Neural cell (in vitro differentiated cells): ENCODE results near the gene SKI.

ENCODE experiments used
- EP300 ChIP-seq: fragments of 450-650 bp; conservative IDR thresholded peaks from 2 replicates; pipeline ENCODE4 v1.6.1; 2014; ENCODE audit warnings: antibody characterized with exemption, mild to moderate bottlenecking, moderate library complexity; ENCODE audit not compliant: poor library complexity, severe bottlenecking
- EZH2 ChIP-seq: fragments of 200-600, 300-800 bp; shearing (Covaris generic), sonication (generic); IDR thresholded peaks from 2 replicates; pipeline ENCODE4 v1.6.1; 2014; ENCODE audit warnings: antibody characterized with exemption, low read length, borderline replicate concordance, mild to moderate bottlenecking; ENCODE audit not compliant: insufficient read depth, poor library complexity, severe bottlenecking
- MXI1 ChIP-seq: fragments of 450-650 bp; conservative IDR thresholded peaks from 2 replicates; pipeline ENCODE4 v1.6.1; 2014; ENCODE audit warnings: antibody characterized with exemption, mild to moderate bottlenecking; ENCODE audit not compliant: poor library complexity, severe bottlenecking
- POLR2AphosphoS5 ChIP-seq: IDR thresholded peaks from 2 replicates; pipeline ENCODE4 v1.6.1; 2012
- RAD21 ChIP-seq: fragments of 450-650 bp; conservative IDR thresholded peaks from 2 replicates; pipeline ENCODE4 v1.6.1; 2014; ENCODE audit warnings: antibody characterized with exemption, mild to moderate bottlenecking, moderate library complexity
- SMC3 ChIP-seq: fragments of 450-650 bp; conservative IDR thresholded peaks from 2 replicates; pipeline ENCODE4 v1.6.1; 2014; ENCODE audit warnings: antibody characterized with exemption, mild to moderate bottlenecking, moderate library complexity; ENCODE audit not compliant: poor library complexity
- TAF1 ChIP-seq: IDR thresholded peaks from 2 replicates; pipeline ENCODE4 v1.6.1; 2012; ENCODE audit warnings: low read depth
- TF ChIP-seq, protein P1 (sequence below): fragments of 450-650 bp; IDR thresholded peaks from 2 replicates; pipeline ENCODE4 v1.5.1; 2014; ENCODE audit warnings: antibody characterized with exemption, mild to moderate bottlenecking, moderate library complexity; ENCODE audit not compliant: poor library complexity, severe bottlenecking
- TF ChIP-seq, protein P2 (sequence below): IDR thresholded peaks from 2 replicates; pipeline ENCODE4 v1.6.1; 2012; ENCODE audit warnings: borderline replicate concordance

DNA sequence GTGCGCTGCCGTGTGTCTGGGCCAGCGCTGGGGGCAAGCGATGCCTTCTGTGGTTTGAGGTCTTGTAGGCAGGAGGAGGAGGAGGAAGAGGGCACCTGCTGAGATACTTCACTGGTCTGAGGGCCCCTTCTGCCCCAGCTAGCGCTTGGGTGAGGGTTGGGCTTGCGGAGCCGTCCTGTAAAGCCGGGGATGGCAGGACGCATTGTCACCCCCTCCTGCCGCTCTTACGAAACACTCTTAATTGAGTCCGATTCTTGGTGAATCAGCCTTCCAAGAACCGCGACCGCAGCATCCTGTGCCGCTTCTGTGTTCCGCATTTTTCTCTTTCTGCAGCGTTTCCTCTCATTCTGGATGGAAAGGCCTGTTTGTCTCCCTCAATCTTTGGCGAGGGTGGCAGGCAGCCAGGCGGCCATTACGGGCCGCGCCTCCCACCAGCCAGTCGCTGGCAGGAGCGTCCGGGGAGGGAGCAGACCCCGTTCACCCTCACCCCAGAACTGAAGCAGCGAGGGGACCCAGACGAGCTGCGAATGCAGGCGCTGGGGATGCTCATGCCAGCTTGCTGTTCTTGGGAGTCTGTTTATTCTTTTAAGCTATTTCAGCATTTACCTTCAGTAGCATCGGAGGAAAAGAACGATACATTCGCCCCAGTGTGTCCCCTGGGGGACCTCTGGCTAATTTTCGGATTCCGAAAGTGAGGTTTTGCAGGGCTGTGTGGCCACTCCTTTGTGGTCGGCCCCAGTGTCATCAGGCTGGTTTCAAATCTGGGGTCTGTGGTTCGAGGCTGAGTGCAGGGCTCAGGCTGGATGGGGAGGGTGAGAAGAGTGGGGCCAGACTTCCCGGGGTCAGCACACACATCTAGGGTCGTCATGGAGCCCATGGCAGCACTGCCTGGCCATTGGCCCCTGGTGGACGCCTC lies 62.7 kb downstream of the SKI start:
- TF ChIP-seq EZH2 (no peak), POLR2AphosphoS5 (no peak), EP300 (no peak), RAD21 (no peak), MXI1 (no peak), TAF1 (no peak), SMC3 (no peak)
- TF ChIP-seq, protein P1, sequence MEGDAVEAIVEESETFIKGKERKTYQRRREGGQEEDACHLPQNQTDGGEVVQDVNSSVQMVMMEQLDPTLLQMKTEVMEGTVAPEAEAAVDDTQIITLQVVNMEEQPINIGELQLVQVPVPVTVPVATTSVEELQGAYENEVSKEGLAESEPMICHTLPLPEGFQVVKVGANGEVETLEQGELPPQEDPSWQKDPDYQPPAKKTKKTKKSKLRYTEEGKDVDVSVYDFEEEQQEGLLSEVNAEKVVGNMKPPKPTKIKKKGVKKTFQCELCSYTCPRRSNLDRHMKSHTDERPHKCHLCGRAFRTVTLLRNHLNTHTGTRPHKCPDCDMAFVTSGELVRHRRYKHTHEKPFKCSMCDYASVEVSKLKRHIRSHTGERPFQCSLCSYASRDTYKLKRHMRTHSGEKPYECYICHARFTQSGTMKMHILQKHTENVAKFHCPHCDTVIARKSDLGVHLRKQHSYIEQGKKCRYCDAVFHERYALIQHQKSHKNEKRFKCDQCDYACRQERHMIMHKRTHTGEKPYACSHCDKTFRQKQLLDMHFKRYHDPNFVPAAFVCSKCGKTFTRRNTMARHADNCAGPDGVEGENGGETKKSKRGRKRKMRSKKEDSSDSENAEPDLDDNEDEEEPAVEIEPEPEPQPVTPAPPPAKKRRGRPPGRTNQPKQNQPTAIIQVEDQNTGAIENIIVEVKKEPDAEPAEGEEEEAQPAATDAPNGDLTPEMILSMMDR, result no peak
- TF ChIP-seq, protein P2, sequence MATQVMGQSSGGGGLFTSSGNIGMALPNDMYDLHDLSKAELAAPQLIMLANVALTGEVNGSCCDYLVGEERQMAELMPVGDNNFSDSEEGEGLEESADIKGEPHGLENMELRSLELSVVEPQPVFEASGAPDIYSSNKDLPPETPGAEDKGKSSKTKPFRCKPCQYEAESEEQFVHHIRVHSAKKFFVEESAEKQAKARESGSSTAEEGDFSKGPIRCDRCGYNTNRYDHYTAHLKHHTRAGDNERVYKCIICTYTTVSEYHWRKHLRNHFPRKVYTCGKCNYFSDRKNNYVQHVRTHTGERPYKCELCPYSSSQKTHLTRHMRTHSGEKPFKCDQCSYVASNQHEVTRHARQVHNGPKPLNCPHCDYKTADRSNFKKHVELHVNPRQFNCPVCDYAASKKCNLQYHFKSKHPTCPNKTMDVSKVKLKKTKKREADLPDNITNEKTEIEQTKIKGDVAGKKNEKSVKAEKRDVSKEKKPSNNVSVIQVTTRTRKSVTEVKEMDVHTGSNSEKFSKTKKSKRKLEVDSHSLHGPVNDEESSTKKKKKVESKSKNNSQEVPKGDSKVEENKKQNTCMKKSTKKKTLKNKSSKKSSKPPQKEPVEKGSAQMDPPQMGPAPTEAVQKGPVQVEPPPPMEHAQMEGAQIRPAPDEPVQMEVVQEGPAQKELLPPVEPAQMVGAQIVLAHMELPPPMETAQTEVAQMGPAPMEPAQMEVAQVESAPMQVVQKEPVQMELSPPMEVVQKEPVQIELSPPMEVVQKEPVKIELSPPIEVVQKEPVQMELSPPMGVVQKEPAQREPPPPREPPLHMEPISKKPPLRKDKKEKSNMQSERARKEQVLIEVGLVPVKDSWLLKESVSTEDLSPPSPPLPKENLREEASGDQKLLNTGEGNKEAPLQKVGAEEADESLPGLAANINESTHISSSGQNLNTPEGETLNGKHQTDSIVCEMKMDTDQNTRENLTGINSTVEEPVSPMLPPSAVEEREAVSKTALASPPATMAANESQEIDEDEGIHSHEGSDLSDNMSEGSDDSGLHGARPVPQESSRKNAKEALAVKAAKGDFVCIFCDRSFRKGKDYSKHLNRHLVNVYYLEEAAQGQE, result no peak
